ENCODE results near the gene TTC7B. TPM values are rescaled to one million over a fixed set of nuclear protein-coding genes. Genes with fewer than 3 reads are reported as not detected.

The TTC7B gene
- total RNA-seq, 1 experiment from 2014 or later, result 40.9 TPM

DNA sequence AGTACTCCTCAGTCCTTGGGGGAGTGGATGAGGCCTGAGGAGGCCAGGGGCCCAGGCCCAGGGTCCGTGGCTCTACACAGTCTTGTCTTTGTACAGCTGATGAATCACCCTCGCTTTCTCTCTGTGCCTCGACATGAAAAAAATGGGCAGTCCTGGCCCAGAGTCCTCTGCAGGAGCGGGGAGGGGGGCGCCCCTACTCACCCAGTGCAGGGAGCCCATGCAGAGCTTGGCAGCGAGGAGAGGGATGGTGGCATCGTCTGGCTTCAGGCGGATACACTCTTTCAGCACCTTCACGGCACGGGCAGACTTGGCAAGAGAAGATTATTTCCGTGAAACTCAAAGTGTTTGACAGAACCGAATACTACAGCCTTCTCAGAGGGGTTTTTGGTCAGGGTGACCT lies 159.3 kb downstream of the TTC7B start:
- POLR2A ChIA-PET, result no interaction called here
- TF ChIP-seq SIN3A (IDR thresholded peaks at IDR 0.05; ENCODE audit: borderline replicate concordance, insufficient read depth, low read depth, low read length), result no peak
- no peak for TF ChIP-seq POLR2AphosphoS5 (IDR thresholded peaks at IDR 0.05; ENCODE audit: low read depth, low read length)
- TF ChIP-seq, protein P1, sequence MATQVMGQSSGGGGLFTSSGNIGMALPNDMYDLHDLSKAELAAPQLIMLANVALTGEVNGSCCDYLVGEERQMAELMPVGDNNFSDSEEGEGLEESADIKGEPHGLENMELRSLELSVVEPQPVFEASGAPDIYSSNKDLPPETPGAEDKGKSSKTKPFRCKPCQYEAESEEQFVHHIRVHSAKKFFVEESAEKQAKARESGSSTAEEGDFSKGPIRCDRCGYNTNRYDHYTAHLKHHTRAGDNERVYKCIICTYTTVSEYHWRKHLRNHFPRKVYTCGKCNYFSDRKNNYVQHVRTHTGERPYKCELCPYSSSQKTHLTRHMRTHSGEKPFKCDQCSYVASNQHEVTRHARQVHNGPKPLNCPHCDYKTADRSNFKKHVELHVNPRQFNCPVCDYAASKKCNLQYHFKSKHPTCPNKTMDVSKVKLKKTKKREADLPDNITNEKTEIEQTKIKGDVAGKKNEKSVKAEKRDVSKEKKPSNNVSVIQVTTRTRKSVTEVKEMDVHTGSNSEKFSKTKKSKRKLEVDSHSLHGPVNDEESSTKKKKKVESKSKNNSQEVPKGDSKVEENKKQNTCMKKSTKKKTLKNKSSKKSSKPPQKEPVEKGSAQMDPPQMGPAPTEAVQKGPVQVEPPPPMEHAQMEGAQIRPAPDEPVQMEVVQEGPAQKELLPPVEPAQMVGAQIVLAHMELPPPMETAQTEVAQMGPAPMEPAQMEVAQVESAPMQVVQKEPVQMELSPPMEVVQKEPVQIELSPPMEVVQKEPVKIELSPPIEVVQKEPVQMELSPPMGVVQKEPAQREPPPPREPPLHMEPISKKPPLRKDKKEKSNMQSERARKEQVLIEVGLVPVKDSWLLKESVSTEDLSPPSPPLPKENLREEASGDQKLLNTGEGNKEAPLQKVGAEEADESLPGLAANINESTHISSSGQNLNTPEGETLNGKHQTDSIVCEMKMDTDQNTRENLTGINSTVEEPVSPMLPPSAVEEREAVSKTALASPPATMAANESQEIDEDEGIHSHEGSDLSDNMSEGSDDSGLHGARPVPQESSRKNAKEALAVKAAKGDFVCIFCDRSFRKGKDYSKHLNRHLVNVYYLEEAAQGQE (IDR thresholded peaks at IDR 0.05; ENCODE audit: insufficient read depth in 1 of 2, low read depth in 2 of 2, low read length in 1 of 2), result no peak
- no peak for TF ChIP-seq TCF7L2 (IDR thresholded peaks at IDR 0.05; ENCODE audit: low read depth, low read length)
- H3K4me1 ChIP-seq (ENCODE audit: control insufficient read depth, insufficient read depth, low read length), result no peaks in the 10 kb centered on the region
- intact Hi-C loops (cut with micrococcal nuclease; ENCODE audit: unreplicated experiment) (no loop called here), in situ Hi-C loops (cut with HindIII; ENCODE audit: low pct_unique_long_range_greater_than_20kb, low sequenced_read_pairs) (no loop called here)
- no peak for ATAC-seq
- H3K27ac ChIP-seq (ENCODE audit: low read length), result no peak overlapping the region
- H3K27me3 ChIP-seq (ENCODE audit: control insufficient read depth, insufficient read depth, low read length), result no peaks in the 10 kb centered on the region
- CTCF ChIA-PET, result no interaction called here
- no peaks in the 10 kb centered on the region for H3K36me3 ChIP-seq (ENCODE audit: control insufficient read depth, insufficient read depth, low read length)
- no peaks in the 10 kb centered on the region for H3K9me3 ChIP-seq (ENCODE audit: control insufficient read depth, insufficient read depth, low read depth, low read length)
- BruUV-seq (replicated peaks), result no TSS peak
- no peak for DNase-seq (ENCODE audit: low read depth, low spot score)
- H3K4me3 ChIP-seq (ENCODE audit: low read depth in 2 of 2, low read length in 2 of 2), result no peak overlapping the region

DNA sequence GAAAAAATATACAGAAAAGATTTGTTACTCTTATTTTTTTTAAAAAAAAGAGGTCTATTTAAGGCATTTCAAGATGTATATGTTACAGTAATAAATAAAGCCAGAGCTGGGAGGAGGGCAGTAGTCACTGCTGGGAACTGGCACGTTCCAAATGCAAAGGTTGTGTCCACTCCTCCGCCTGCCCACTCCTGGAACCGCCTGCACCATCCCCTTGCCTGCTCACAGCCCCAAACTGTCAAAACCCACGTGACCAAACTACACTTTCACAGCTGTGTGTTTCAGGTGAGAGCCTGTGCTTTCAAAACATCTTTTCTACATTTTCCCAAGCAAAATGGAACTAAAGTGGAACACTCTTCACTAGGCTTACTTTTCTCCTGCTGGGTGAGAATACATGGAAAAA lies 160.4 kb downstream of the TTC7B start:
- ChIA-PET POLR2A (no interaction called here), CTCF (no interaction called here)
- TF ChIP-seq SIN3A (IDR thresholded peaks at IDR 0.05; ENCODE audit: borderline replicate concordance, insufficient read depth, low read depth, low read length) (no peak), POLR2AphosphoS5 (IDR thresholded peaks at IDR 0.05; ENCODE audit: low read depth, low read length) (no peak), TCF7L2 (IDR thresholded peaks at IDR 0.05; ENCODE audit: low read depth, low read length) (no peak)
- TF ChIP-seq, protein P2, sequence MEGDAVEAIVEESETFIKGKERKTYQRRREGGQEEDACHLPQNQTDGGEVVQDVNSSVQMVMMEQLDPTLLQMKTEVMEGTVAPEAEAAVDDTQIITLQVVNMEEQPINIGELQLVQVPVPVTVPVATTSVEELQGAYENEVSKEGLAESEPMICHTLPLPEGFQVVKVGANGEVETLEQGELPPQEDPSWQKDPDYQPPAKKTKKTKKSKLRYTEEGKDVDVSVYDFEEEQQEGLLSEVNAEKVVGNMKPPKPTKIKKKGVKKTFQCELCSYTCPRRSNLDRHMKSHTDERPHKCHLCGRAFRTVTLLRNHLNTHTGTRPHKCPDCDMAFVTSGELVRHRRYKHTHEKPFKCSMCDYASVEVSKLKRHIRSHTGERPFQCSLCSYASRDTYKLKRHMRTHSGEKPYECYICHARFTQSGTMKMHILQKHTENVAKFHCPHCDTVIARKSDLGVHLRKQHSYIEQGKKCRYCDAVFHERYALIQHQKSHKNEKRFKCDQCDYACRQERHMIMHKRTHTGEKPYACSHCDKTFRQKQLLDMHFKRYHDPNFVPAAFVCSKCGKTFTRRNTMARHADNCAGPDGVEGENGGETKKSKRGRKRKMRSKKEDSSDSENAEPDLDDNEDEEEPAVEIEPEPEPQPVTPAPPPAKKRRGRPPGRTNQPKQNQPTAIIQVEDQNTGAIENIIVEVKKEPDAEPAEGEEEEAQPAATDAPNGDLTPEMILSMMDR (IDR thresholded peaks at IDR 0.05), result no peak
- TF ChIP-seq, protein P1 (IDR thresholded peaks at IDR 0.05; ENCODE audit: insufficient read depth in 1 of 2, low read depth in 2 of 2, low read length in 1 of 2), result no peak
- DNase-seq (ENCODE audit: low read depth, low spot score) (no peak), ATAC-seq (no peak)
- no peaks in the 10 kb centered on the region for H3K9me3 ChIP-seq (ENCODE audit: control insufficient read depth, insufficient read depth, low read depth, low read length)
- H3K4me3 ChIP-seq (ENCODE audit: low read depth in 2 of 2, low read length in 2 of 2), result no peak overlapping the region
- H3K4me1 ChIP-seq (ENCODE audit: control insufficient read depth, insufficient read depth, low read length), result no peaks in the 10 kb centered on the region
- intact Hi-C loops (cut with micrococcal nuclease; ENCODE audit: unreplicated experiment) (no loop called here), in situ Hi-C loops (cut with HindIII; ENCODE audit: low pct_unique_long_range_greater_than_20kb, low sequenced_read_pairs) (no loop called here)
- no peaks in the 10 kb centered on the region for H3K27me3 ChIP-seq (ENCODE audit: control insufficient read depth, insufficient read depth, low read length)
- no peaks in the 10 kb centered on the region for H3K36me3 ChIP-seq (ENCODE audit: control insufficient read depth, insufficient read depth, low read length)
- H3K27ac ChIP-seq (ENCODE audit: low read length), result no peak overlapping the region
- BruUV-seq (replicated peaks), result no TSS peak
